ENCODE data around the gene LDB2.

DNA sequence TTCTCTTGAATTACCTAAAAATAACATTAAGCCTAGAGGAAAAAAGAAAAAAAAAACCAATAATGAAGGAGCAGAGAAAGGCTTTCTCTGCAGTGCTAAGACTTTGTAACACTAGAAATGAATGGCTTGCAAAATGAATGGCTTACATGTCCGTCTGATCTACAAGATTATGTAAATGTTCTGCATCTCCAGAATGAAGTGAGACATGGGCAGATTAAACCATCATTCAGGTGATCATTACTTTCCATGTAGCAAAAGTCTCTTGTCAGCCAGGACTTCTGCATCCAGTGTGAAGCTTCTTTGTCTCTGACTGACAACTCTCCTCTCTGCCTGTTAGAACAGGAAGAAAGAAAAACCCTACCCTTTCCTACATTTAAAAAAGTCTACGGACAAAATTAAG, 304.3 kb downstream of the LDB2 start:
- TF ChIP-seq, protein P1, sequence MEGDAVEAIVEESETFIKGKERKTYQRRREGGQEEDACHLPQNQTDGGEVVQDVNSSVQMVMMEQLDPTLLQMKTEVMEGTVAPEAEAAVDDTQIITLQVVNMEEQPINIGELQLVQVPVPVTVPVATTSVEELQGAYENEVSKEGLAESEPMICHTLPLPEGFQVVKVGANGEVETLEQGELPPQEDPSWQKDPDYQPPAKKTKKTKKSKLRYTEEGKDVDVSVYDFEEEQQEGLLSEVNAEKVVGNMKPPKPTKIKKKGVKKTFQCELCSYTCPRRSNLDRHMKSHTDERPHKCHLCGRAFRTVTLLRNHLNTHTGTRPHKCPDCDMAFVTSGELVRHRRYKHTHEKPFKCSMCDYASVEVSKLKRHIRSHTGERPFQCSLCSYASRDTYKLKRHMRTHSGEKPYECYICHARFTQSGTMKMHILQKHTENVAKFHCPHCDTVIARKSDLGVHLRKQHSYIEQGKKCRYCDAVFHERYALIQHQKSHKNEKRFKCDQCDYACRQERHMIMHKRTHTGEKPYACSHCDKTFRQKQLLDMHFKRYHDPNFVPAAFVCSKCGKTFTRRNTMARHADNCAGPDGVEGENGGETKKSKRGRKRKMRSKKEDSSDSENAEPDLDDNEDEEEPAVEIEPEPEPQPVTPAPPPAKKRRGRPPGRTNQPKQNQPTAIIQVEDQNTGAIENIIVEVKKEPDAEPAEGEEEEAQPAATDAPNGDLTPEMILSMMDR (IDR thresholded peaks at IDR 0.05), result no peak
- TF ChIP-seq POLR2A (IDR thresholded peaks at IDR 0.05), result no peak
- no peak for TF ChIP-seq POLR2AphosphoS5 (IDR thresholded peaks at IDR 0.05)

Data from breast epithelium (tissue), 3 donors.